Dermis blood vessel endothelial cell (primary cell): ENCODE data around the gene TCAF1. TPM values are rescaled to one million over a fixed set of nuclear protein-coding genes. Genes with fewer than 3 reads are reported as not detected.

Experiments used
- total RNA-seq: library from RNA; depleted of rRNA; stranded (reverse); fragments of >200 nt; gene quantifications from 2 replicates; pipeline ENCODE4 v1.2.3, GENCODE V29; 2014

Gene TCAF1
- total RNA-seq, 1 donor from 2014 or later = 59.4 TPM

Other genes with a start within 250 kb of the TCAF1 start
- gene CTAGE6, start 144.5 kb downstream of the TCAF1 start, total RNA-seq = 0.42 and 0.68 TPM in 2 replicates
- not detected in 2 replicates for gene OR2F2, start 33.1 kb upstream of the TCAF1 start, total RNA-seq
- not detected in 2 replicates for gene OR2F1, start 52.7 kb upstream of the TCAF1 start, total RNA-seq
- gene OR6B1, start 98.1 kb upstream of the TCAF1 start, total RNA-seq = not detected in 2 replicates
- not detected in 2 replicates for gene OR2A5, start 146.8 kb upstream of the TCAF1 start, total RNA-seq
- gene OR2A25, start 167.6 kb upstream of the TCAF1 start, total RNA-seq = not detected in 2 replicates
- not detected in 2 replicates for gene OR2A12, start 184.1 kb upstream of the TCAF1 start, total RNA-seq
- gene OR2A2, start 207.4 kb upstream of the TCAF1 start, total RNA-seq = not detected in 2 replicates
- gene OR2A14, start 221.0 kb upstream of the TCAF1 start, total RNA-seq = not detected in 2 replicates